ENCODE data around the gene ACTN1.
A peak's percentile ranks its signal among the peaks of the same experiment; 100 is the strongest.

The ACTN1 gene

GRCh38 chr14:69004731-69005431 is 25.8 kb upstream of the ACTN1 start:
- TF ChIP-seq, protein P1, sequence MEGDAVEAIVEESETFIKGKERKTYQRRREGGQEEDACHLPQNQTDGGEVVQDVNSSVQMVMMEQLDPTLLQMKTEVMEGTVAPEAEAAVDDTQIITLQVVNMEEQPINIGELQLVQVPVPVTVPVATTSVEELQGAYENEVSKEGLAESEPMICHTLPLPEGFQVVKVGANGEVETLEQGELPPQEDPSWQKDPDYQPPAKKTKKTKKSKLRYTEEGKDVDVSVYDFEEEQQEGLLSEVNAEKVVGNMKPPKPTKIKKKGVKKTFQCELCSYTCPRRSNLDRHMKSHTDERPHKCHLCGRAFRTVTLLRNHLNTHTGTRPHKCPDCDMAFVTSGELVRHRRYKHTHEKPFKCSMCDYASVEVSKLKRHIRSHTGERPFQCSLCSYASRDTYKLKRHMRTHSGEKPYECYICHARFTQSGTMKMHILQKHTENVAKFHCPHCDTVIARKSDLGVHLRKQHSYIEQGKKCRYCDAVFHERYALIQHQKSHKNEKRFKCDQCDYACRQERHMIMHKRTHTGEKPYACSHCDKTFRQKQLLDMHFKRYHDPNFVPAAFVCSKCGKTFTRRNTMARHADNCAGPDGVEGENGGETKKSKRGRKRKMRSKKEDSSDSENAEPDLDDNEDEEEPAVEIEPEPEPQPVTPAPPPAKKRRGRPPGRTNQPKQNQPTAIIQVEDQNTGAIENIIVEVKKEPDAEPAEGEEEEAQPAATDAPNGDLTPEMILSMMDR (conservative IDR thresholded peaks at IDR 0.05; ENCODE audit: low read depth, low read length) = no peak
- DNase-seq (ENCODE audit: low read depth) = no peak
- no peak overlapping the region for H3K4me3 ChIP-seq (ENCODE audit: low read length)

DNA sequence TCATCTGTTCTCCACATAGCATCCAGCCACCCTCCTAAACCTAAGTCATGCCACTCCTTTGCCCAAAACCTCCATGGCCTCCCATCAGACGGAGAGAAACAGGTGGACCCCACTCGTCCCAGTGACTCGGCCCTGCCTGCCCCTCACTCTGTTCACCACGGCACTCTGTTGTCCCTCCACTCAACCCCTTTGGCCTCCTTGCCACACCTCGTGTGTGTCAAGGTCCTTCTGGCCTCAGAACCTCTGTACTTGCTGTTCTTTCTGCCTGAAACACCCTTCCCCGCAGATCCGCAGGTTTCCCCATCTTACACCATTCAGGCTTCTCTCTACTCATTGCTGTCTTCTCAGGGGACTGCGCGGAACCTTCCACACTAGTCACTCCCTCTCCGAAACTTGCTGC is 24.5 kb upstream of the ACTN1 start:
- no peak for DNase-seq (ENCODE audit: low read depth)
- no peak overlapping the region for H3K4me3 ChIP-seq (ENCODE audit: low read length)
- TF ChIP-seq, protein P1 (conservative IDR thresholded peaks at IDR 0.05; ENCODE audit: low read depth, low read length) = no peak

DNA sequence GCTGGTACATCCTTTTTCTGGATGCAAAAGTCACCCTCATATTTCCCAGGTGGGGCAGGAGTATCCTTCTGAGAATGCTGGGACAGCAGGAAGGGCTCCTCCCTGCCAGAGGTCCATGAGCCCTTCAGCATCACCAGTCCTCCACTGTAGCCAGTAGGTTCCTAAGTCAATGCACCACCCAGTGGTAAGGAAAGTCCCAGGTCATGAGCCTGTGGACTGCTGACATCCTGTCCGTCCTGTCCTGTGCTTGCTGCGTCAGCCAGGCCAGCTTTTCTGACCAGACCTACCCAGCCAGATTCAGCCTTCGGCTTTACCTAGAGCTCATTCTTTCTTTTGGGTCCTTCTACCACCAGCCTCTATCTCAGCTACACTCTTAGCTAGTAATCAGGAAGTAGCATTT is 23.0 kb upstream of the ACTN1 start:
- TF ChIP-seq, protein P1 (conservative IDR thresholded peaks at IDR 0.05; ENCODE audit: low read depth, low read length) = peak; percentile 23
- no peak for DNase-seq (ENCODE audit: low read depth)
- no peak overlapping the region for H3K4me3 ChIP-seq (ENCODE audit: low read length)

GRCh38 chr14:69001375-69001774 is 22.3 kb upstream of the ACTN1 start:
- TF ChIP-seq, protein P1 (conservative IDR thresholded peaks at IDR 0.05; ENCODE audit: low read depth, low read length) = no peak
- no peak for DNase-seq (ENCODE audit: low read depth)
- H3K4me3 ChIP-seq (ENCODE audit: low read length) = no peak overlapping the region

DNA sequence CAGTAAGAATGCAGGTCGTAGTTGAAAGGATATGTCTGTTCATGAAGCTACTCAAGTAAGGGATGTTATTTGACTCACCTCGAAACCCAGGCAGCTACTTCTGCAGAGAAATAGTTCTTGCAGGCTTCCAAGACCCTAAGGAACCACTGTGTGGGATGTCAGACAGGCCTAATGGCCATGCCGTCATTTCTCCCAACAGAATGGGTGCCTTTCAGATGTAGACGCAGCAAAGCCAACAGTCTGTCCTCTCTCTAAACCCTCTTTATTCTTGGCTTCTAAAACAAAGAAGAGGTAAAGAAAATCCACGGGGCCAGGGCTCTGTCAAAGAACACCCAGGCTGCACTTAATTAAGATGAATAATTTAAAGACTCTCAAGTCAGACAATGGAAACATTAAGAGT is 19.0 kb upstream of the ACTN1 start:
- no peak overlapping the region for H3K4me3 ChIP-seq (ENCODE audit: low read length)
- no peak for DNase-seq (ENCODE audit: low read depth)
- TF ChIP-seq, protein P1 (conservative IDR thresholded peaks at IDR 0.05; ENCODE audit: low read depth, low read length) = no peak

- TF ChIP-seq, protein P1 (conservative IDR thresholded peaks at IDR 0.05; ENCODE audit: low read depth, low read length) = no peak
- DNase-seq (ENCODE audit: low read depth) = no peak
- H3K4me3 ChIP-seq (ENCODE audit: low read length) = no peak overlapping the region
Measured at GRCh38 chr14:68995731-68996130, 16.6 kb upstream of the ACTN1 start.

DNA sequence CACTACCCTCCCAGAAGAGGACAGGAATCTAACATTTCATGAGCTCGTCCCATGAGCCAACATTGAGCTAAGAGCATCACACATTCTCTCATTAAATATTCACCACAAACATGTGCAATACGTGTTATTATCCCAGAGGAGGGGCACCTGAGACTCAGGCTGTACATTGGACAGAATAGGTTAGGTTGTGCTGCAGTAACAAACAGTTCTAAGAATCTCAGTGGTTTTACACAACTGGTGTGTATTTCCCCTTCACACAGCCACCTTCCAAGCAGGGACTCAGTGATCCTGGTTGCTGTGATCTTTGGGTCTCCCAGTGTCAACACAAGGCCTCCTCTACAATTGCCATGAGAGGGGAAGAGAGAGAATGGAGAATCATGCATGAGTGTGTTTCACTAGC is 15.0 kb upstream of the ACTN1 start:
- DNase-seq (ENCODE audit: low read depth) = no peak
- no peak overlapping the region for H3K4me3 ChIP-seq (ENCODE audit: low read length)
- TF ChIP-seq, protein P1 (conservative IDR thresholded peaks at IDR 0.05; ENCODE audit: low read depth, low read length) = no peak
